Peyer's patch (tissue), 4 donors: ENCODE measurements around the gene ZNF714. TPM values are rescaled to one million over a fixed set of nuclear protein-coding genes. Genes with fewer than 3 reads are reported as not detected.

Experiments used
- DNase-seq, 3 donors: peaks; one replicate each; pipeline ENCODE4 v3.0.0-alpha.2; 2017 to 2019
- H3K27ac ChIP-seq, 4 donors: fragments of 200-600 bp; sonication (generic); one replicate each; pipeline ENCODE4 v1.5.1; 2016 to 2019
- H3K27me3 ChIP-seq, 2 donors: fragments of 200-600 bp; sonication (generic); one replicate each; pipeline ENCODE4 v1.5.1; 2019
- H3K36me3 ChIP-seq, 3 donors: fragments of 200-600 bp; sonication (generic); one replicate each; pipeline ENCODE4 v1.5.1; 2016 to 2019
- H3K4me1 ChIP-seq, 4 donors: fragments of 200-600 bp; sonication (generic); one replicate each; pipeline ENCODE4 v1.5.1; 2016 to 2019
- H3K4me3 ChIP-seq, 4 donors: fragments of 200-600 bp; sonication (generic); 1 replicate in 3 of 4; 2 replicates in 1 of 4; pipeline ENCODE4 v1.5.1; 2016 to 2019; ENCODE audit warnings: mild to moderate bottlenecking in 1 of 4
- H3K9me3 ChIP-seq, 4 donors: fragments of 200-600 bp; sonication (generic); one replicate each; pipeline ENCODE4 v1.5.1; 2016 to 2019; ENCODE audit warnings: mild to moderate bottlenecking in 1 of 4
- POLR2A ChIP-seq, 2 donors: fragments of 450-650 bp; IDR thresholded peaks; one replicate each; pipeline ENCODE4 v1.5.1; 2017; ENCODE audit warnings: antibody characterized with exemption in 2 of 2, mild to moderate bottlenecking in 2 of 2, moderate library complexity in 2 of 2
- total RNA-seq, 4 donors: library from RNA; depleted of rRNA; stranded (reverse); fragments of >200 nt; gene quantifications; one replicate each; pipeline ENCODE4 v1.1.0, GENCODE V29; 2016
- TF ChIP-seq, protein P1 (sequence below), 6 experiments: fragments of 450-650 bp in 4 of 6; fragments of 200-600 bp in 2 of 6; sonication (generic) in 1 of 6; IDR thresholded peaks; one replicate each; pipeline ENCODE4 v1.5.1; 2017 to 2019; ENCODE audit warnings: antibody characterized with exemption in 6 of 6, mild to moderate bottlenecking in 3 of 6, moderate library complexity in 1 of 6

ZNF714 gene
- total RNA-seq, 4 donors from 2014 or later = 7.8 to 16.5 (median 11.4) TPM

DNA sequence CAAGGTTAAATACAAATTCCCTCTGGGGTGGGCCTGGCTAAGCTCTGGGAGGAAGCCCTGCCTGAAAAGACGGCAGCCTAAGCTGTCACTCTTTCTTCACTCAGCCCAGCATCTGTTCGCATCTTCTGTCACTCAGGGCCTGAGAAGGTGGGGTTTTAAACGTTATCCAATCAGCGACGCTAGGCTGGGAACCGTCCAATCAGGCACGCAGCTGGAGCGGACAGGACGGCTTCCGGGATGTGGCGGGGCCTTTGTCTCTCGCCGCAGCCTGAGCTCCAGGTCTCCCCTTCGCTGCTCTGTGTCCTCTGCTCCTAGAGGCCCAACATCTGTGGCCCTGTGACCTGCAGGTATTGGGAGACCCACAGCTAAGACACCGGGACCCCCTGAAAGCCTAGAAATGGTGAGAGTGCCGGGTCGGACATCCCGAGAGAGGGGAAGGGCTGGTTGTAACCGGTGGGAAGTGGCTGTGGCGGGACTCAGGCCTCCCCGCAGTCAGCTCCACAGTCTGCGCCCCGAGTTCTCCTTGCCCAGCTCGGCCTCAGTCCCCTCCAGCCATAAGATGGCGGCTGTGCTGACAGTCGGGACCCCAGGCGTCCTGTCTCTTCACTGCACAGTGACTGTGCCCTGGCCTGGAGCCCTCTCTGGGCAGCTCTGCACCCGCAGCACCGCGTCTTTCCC, 59.9 kb downstream of the ZNF714 start, which contains the start of gene ZNF431:
Gene ZNF431 (plus strand): TSS at position 254 of the 678 bp plus-strand sequence. CDS start 144 bp downstream, at position 398.
- no peaks in the 10 kb centered on the region for H3K27me3 ChIP-seq
- DNase-seq = peak; percentile 90 to 97 (median 92)

DNA sequence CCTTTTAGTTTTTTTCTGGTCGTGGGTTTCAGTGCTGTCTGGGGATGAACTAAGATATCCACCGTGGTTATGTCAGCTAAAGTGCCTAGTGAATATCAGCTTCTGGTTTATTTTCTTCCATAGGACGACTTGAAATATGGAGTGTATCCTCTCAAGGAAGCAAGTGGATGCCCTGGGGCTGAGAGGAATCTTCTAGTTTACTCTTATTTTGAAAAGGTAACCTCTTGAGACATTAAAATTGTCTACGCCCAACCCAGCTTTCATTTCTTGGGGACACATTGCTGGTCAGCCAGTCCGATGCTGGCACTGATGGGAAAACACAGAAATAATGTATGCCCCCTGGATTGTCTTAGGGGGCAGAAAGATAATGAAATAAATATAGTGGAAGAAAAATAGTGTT, 61.4 kb downstream of the ZNF714 start:
- Histone ChIP-seq H3K4me1 (peaks cover 0 to 8% (median 0%) of the 10 kb centered on the region in 4 donors), H3K9me3 (no peaks in the 10 kb centered on the region), H3K4me3 (no peak overlapping the region), H3K36me3 (peaks cover 0 to 35% (median 0%) of the 10 kb centered on the region in 3 donors), H3K27ac (no peak overlapping the region), H3K27me3 (no peaks in the 10 kb centered on the region)
- no peak for TF ChIP-seq POLR2A (IDR thresholded peaks at IDR 0.05)
- TF ChIP-seq, protein P1, sequence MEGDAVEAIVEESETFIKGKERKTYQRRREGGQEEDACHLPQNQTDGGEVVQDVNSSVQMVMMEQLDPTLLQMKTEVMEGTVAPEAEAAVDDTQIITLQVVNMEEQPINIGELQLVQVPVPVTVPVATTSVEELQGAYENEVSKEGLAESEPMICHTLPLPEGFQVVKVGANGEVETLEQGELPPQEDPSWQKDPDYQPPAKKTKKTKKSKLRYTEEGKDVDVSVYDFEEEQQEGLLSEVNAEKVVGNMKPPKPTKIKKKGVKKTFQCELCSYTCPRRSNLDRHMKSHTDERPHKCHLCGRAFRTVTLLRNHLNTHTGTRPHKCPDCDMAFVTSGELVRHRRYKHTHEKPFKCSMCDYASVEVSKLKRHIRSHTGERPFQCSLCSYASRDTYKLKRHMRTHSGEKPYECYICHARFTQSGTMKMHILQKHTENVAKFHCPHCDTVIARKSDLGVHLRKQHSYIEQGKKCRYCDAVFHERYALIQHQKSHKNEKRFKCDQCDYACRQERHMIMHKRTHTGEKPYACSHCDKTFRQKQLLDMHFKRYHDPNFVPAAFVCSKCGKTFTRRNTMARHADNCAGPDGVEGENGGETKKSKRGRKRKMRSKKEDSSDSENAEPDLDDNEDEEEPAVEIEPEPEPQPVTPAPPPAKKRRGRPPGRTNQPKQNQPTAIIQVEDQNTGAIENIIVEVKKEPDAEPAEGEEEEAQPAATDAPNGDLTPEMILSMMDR (IDR thresholded peaks at IDR 0.05) = no peak
- no peak for DNase-seq

More for the DNA sequence above, 59.9 kb downstream of the ZNF714 start, which contains the start of gene ZNF431:
- Histone ChIP-seq H3K9me3 (no peaks in the 10 kb centered on the region), H3K4me1 (peaks cover 0 to 8% (median 0%) of the 10 kb centered on the region in 4 donors), H3K27ac (peak within 1 kb of the TSS; percentile 64 to 80 (median 76)), H3K36me3 (peaks cover 0 to 30% (median 0%) of the 10 kb centered on the region in 3 donors), H3K4me3 (peak within 1 kb of the TSS; percentile 59 to 87 (median 68))
- TF ChIP-seq, protein P1 (IDR thresholded peaks at IDR 0.05) = no peak
- TF ChIP-seq POLR2A (IDR thresholded peaks at IDR 0.05) = peak; percentile 60 to 62

DNA sequence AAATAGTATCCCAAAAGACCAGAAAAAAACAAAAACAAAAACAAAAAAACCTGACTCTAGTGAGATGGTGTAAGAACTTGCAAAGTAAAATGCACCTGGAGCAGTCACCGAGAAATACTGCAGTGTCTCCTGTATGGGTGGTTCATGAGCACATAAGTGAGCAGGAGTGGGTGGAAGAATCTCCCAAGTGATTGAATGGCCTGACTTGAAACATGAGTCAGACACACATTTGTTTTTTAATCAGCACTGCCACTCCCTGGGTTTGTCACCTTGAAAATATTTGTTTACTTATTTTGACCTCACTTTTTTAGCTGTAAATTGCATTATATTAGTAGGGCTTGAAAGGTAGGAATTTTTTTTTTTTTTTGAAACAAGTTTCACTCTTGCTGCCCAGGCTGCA, 61.9 kb downstream of the ZNF714 start:
- no peak overlapping the region for H3K27ac ChIP-seq
- DNase-seq = no peak
- H3K27me3 ChIP-seq = no peaks in the 10 kb centered on the region
- peaks cover 0 to 38% (median 0%) of the 10 kb centered on the region in 3 donors for H3K36me3 ChIP-seq
- H3K4me1 ChIP-seq = peaks cover 0 to 8% (median 0%) of the 10 kb centered on the region in 4 donors
- H3K4me3 ChIP-seq = no peak overlapping the region
- H3K9me3 ChIP-seq = no peaks in the 10 kb centered on the region
- no peak for TF ChIP-seq POLR2A (IDR thresholded peaks at IDR 0.05)
- TF ChIP-seq, protein P1 (IDR thresholded peaks at IDR 0.05) = no peak

DNA sequence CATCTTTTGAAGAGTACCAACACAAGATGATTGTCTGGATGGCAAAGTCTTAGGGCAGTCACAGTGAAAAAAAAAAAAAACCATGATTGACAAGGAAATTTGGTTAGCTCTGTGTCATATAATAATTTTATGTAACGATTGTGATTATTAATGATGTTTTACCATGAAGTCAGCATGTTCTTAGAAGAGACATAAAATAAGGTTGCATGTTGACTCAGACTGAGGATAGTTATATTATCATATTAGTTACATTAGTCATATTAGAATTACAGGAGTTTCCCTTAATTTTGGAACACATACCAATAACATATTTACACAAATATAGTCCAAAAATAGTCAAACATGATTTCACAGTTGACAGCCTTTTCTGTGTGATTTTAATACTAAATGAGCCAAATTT, 65.5 kb downstream of the ZNF714 start:
- DNase-seq = no peak
- peaks cover 0 to 68% (median 0%) of the 10 kb centered on the region in 3 donors for H3K36me3 ChIP-seq
- no peak overlapping the region for H3K27ac ChIP-seq
- H3K27me3 ChIP-seq = no peaks in the 10 kb centered on the region
- H3K4me1 ChIP-seq = peaks cover 0 to 6% (median 0%) of the 10 kb centered on the region in 4 donors
- H3K9me3 ChIP-seq = peaks cover 0 to 2% (median 0%) of the 10 kb centered on the region in 4 donors
- H3K4me3 ChIP-seq = no peak overlapping the region
- no peak for TF ChIP-seq POLR2A (IDR thresholded peaks at IDR 0.05)
- TF ChIP-seq, protein P1 (IDR thresholded peaks at IDR 0.05) = no peak

DNA sequence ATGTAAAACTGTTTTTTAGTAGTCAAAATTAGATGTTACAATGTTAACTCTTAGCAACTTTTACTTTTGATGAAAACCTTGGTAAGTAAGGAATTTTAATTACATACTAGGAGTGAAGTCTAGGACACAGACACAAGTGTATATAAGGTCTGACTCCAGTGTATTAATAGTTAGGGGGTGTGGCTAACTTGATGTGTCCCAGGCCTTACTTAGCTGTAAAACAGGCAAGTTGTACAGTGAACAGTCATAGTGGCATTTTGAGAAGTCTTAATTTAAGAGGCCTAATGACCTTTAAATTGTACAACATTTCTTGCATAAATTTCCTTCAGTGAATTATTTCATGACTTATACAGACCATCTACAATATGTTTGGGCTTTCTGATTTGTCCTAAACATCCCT, 66.7 kb downstream of the ZNF714 start:
- DNase-seq = no peak
- peaks cover 0 to 76% (median 0%) of the 10 kb centered on the region in 3 donors for H3K36me3 ChIP-seq

More for the DNA sequence above, 66.7 kb downstream of the ZNF714 start:
- no peak overlapping the region for H3K27ac ChIP-seq
- peaks cover 0 to 3% (median 0%) of the 10 kb centered on the region in 4 donors for H3K9me3 ChIP-seq
- no peaks in the 10 kb centered on the region for H3K27me3 ChIP-seq
- no peak overlapping the region for H3K4me3 ChIP-seq
- TF ChIP-seq, protein P1 (IDR thresholded peaks at IDR 0.05) = no peak
- TF ChIP-seq POLR2A (IDR thresholded peaks at IDR 0.05) = no peak
- no peaks in the 10 kb centered on the region for H3K4me1 ChIP-seq
